Caco-2 (cell line): ENCODE measurements around the gene ALOX12. TPM values are rescaled to one million over a fixed set of nuclear protein-coding genes. Genes with fewer than 3 reads are reported as not detected.

Experiments used
- BruUV-seq: library from RNA; stranded (reverse); fragments of 400-500 nt; replicated peaks from 2 replicates; lab custom pipeline; 2021; lab: Mats Ljungman, UMichigan
- CTCF ChIA-PET: fragments of 300-600 bp; sonication (Branson Sonifier 250); formaldehyde crosslinking; loops from one replicate; lab custom pipeline; 2022; ENCODE audit warnings: antibody characterized with exemption; lab: Charles Lee
- POLR2A ChIA-PET: fragments of 300-600 bp; sonication (Branson Sonifier 250); formaldehyde crosslinking; loops from one replicate; lab custom pipeline; 2022; ENCODE audit warnings: antibody characterized with exemption; lab: Charles Lee
- DNase-seq, 2 experiments: peaks; one replicate each; pipeline versions ENCODE4 v3.0.0 to v3.0.0-alpha.2; 2020 to 2022
- H3K27me3 ChIP-seq: replicated peaks from 2 replicates; pipeline ENCODE4 v1.6.0; 2011; ENCODE audit warnings: low read length; ENCODE audit not compliant: control insufficient read depth, insufficient read depth
- H3K36me3 ChIP-seq: 2 replicates; pipeline ENCODE4 v1.5.1; 2011; ENCODE audit warnings: low read length; ENCODE audit not compliant: control insufficient read depth, insufficient read depth
- H3K4me1 ChIP-seq: fragments of 250-450 bp; sonication (Bioruptor Pico); 2 replicates; pipeline ENCODE4 v1.5.1; 2020; ENCODE audit warnings: mild to moderate bottlenecking
- H3K4me3 ChIP-seq: 2 replicates; pipeline ENCODE4 v1.5.1; 2011; ENCODE audit warnings: low read depth, mild to moderate bottlenecking, control low read depth, low read length
- H3K9me3 ChIP-seq: fragments of 250-450 bp; sonication (Bioruptor Pico); 2 replicates; pipeline ENCODE4 v1.5.1; 2020; ENCODE audit warnings: mild to moderate bottlenecking, moderate library complexity
- H3K27ac Mint-ChIP-seq: one replicate; pipeline ENCODE4 v1.8.0; 2022; ENCODE audit warnings: mixed read lengths; ENCODE audit not compliant: unreplicated experiment
- H3K27me3 Mint-ChIP-seq: one replicate; pipeline ENCODE4 v1.8.0; 2022; ENCODE audit warnings: mixed read lengths; ENCODE audit not compliant: insufficient read depth, unreplicated experiment
- H3K36me3 Mint-ChIP-seq: one replicate; pipeline ENCODE4 v1.8.0; 2022; ENCODE audit warnings: mild to moderate bottlenecking, mixed read lengths; ENCODE audit not compliant: insufficient read depth, unreplicated experiment
- H3K4me1 Mint-ChIP-seq: one replicate; pipeline ENCODE4 v1.8.0; 2022; ENCODE audit warnings: low read depth, mixed read lengths; ENCODE audit not compliant: unreplicated experiment
- H3K4me3 Mint-ChIP-seq: one replicate; pipeline ENCODE4 v1.8.0; 2022; ENCODE audit warnings: mild to moderate bottlenecking, moderate library complexity, mixed read lengths; ENCODE audit not compliant: unreplicated experiment
- H3K9me3 Mint-ChIP-seq: one replicate; pipeline ENCODE4 v1.8.0; 2022; ENCODE audit warnings: mixed read lengths; ENCODE audit not compliant: unreplicated experiment
- intact Hi-C: fragments of 100-400 bp; cut with micrococcal nuclease; formaldehyde crosslinking; loops from one replicate; pipeline ENCODE4 v1.10.0; 2022; ENCODE audit not compliant: unreplicated experiment
- total RNA-seq: library from RNA; stranded (reverse); gene quantifications from 2 replicates; pipeline ENCODE4 v1.2.3, GENCODE V29; 2022
- TF ChIP-seq, protein P1 (sequence below), 2 experiments: fragments of 200-600 bp in 1 of 2; IDR thresholded peaks; 1 replicate in 1 of 2; 2 replicates in 1 of 2; pipeline versions ENCODE4 v1.5.1 to v1.8.0; 2011 to 2022; ENCODE audit warnings: antibody characterized with exemption in 1 of 2, control low read depth in 1 of 2, inconsistent platforms in 1 of 2, low read depth in 1 of 2, low read length in 1 of 2, mild to moderate bottlenecking in 1 of 2, moderate library complexity in 1 of 2; ENCODE audit not compliant: insufficient read depth in 1 of 2, severe bottlenecking in 1 of 2, unreplicated experiment in 1 of 2

ALOX12 gene
- total RNA-seq, 1 experiment from 2014 or later = not detected

DNA sequence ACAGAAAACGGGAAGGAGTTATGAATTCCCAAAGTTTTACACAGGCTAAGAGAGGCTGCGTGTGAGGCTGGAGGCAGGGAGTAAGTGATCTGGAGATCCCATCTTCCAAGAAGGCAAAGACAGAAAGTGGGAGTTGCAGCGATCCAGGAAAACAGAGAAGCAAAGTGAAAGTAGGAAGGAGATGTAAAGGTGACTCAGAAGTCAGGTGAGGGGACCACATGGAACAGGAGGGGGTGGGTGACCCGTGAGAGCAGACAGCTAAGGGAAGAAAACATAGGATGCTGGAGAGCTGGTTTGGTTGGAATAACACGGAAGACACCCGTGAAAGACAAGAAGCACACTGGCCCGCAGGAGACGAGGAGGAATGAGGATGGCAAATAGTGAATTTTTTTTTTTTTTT, 1.3 kb downstream of the ALOX12 start:
- Histone ChIP-seq H3K9me3 (no peaks in the 10 kb centered on the region), H3K36me3 (no peaks in the 10 kb centered on the region), H3K4me3 (no peak overlapping the region), H3K4me1 (no peaks in the 10 kb centered on the region), H3K27me3 (no peaks in the 10 kb centered on the region)
- no peak overlapping the region for H3K4me3 Mint-ChIP-seq
- no peaks in the 10 kb centered on the region for H3K9me3 Mint-ChIP-seq
- BruUV-seq = no TSS peak
- H3K27me3 Mint-ChIP-seq = no peaks in the 10 kb centered on the region
- DNase-seq = no peak
- CTCF ChIA-PET = no interaction called here
- H3K4me1 Mint-ChIP-seq = no peaks in the 10 kb centered on the region
- no peak overlapping the region for H3K27ac Mint-ChIP-seq
- POLR2A ChIA-PET = no interaction called here
- intact Hi-C loops = no loop called here
- TF ChIP-seq, protein P1, sequence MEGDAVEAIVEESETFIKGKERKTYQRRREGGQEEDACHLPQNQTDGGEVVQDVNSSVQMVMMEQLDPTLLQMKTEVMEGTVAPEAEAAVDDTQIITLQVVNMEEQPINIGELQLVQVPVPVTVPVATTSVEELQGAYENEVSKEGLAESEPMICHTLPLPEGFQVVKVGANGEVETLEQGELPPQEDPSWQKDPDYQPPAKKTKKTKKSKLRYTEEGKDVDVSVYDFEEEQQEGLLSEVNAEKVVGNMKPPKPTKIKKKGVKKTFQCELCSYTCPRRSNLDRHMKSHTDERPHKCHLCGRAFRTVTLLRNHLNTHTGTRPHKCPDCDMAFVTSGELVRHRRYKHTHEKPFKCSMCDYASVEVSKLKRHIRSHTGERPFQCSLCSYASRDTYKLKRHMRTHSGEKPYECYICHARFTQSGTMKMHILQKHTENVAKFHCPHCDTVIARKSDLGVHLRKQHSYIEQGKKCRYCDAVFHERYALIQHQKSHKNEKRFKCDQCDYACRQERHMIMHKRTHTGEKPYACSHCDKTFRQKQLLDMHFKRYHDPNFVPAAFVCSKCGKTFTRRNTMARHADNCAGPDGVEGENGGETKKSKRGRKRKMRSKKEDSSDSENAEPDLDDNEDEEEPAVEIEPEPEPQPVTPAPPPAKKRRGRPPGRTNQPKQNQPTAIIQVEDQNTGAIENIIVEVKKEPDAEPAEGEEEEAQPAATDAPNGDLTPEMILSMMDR (IDR thresholded peaks at IDR 0.05; ENCODE audit: insufficient read depth in 1 of 2, low read depth in 1 of 2, low read length in 1 of 2, severe bottlenecking in 1 of 2, unreplicated experiment in 1 of 2) = no peak
- peaks cover 21% of the 10 kb centered on the region for H3K36me3 Mint-ChIP-seq

DNA sequence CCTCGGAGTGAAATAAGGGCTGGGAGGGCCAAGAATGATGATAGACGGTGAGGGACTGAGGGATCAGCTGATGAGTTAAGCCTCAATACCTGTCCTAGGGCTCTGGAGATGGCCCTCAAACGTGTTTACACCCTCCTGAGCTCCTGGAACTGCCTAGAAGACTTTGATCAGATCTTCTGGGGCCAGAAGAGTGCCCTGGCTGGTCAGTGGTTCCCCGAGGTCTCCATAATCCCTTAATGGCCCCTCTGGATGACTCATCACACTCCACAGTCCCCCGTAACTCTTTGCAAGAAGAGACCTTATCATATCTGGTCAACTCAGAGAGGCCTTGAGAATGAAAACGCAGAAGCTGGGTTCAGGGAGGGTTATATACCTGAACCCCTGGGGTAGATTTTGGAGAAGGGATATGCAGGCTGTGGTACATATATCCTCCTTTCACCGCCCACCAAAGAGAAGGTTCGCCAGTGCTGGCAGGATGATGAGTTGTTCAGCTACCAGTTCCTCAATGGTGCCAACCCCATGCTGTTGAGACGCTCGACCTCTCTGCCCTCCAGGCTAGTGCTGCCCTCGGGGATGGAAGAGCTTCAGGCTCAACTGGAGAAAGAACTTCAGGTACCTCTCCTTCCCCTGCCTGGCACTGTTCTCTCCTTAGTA, 3.1 kb downstream of the ALOX12 start:
- TF ChIP-seq, protein P1 (IDR thresholded peaks at IDR 0.05; ENCODE audit: insufficient read depth in 1 of 2, low read depth in 1 of 2, low read length in 1 of 2, severe bottlenecking in 1 of 2, unreplicated experiment in 1 of 2) = no peak
- no TSS peak for BruUV-seq
- H3K4me3 ChIP-seq = no peak overlapping the region
- intact Hi-C loops = no loop called here
- no peak overlapping the region for H3K4me3 Mint-ChIP-seq
- H3K9me3 ChIP-seq = no peaks in the 10 kb centered on the region
- ChIA-PET CTCF (no interaction called here), POLR2A (no interaction called here)
- peaks cover 22% of the 10 kb centered on the region for H3K36me3 Mint-ChIP-seq
- H3K4me1 Mint-ChIP-seq = no peaks in the 10 kb centered on the region
- H3K27ac Mint-ChIP-seq = no peak overlapping the region
- H3K4me1 ChIP-seq = no peaks in the 10 kb centered on the region
- no peaks in the 10 kb centered on the region for H3K9me3 Mint-ChIP-seq
- H3K36me3 ChIP-seq = no peaks in the 10 kb centered on the region
- no peak for DNase-seq
- no peaks in the 10 kb centered on the region for H3K27me3 Mint-ChIP-seq
- H3K27me3 ChIP-seq = no peaks in the 10 kb centered on the region

DNA sequence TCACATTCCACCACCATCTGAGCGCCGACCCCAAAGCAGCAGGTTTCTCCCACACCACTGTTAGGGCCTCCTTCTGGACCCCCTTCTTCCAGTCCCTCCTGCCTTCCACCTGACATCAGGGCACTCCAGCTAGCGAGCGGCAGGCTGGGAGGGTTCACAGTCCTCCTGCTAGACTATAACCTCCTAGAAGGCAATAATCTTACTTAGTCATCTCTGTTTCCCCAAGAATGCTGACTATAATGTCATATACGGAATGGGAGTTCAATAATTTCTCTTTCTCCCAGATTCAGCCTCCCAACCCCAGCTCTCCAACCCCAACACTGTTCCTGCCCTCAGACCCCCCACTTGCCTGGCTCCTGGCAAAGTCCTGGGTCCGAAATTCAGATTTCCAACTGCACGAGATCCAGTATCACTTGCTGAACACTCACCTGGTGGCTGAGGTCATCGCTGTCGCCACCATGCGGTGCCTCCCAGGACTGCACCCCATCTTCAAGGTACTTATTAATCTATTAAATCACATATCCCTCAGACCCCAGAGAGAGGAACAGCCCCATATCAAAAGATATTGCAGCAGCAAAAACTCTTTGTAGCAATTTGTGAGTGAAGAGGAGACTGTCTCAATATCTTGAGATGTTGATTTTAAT, 5.6 kb downstream of the ALOX12 start:
- no TSS peak for BruUV-seq
- H3K4me1 ChIP-seq = no peaks in the 10 kb centered on the region
- intact Hi-C loops = loop anchor here (10.0 kb wide), 1 partner anchor 337 kb away; no protein-coding TSS in a partner anchor
- TF ChIP-seq, protein P1 (IDR thresholded peaks at IDR 0.05; ENCODE audit: insufficient read depth in 1 of 2, low read depth in 1 of 2, low read length in 1 of 2, severe bottlenecking in 1 of 2, unreplicated experiment in 1 of 2) = no peak
- ChIA-PET CTCF (interaction anchor here (0.6 kb wide), 1 partner anchor 149 kb away, joined by 3 read pairs; no protein-coding TSS in a partner anchor), POLR2A (no interaction called here)
- H3K4me3 Mint-ChIP-seq = no peak overlapping the region
- peaks cover 28% of the 10 kb centered on the region for H3K36me3 Mint-ChIP-seq
- no peaks in the 10 kb centered on the region for H3K27me3 Mint-ChIP-seq
- DNase-seq = no peak
- H3K27me3 ChIP-seq = no peaks in the 10 kb centered on the region
- no peaks in the 10 kb centered on the region for H3K36me3 ChIP-seq
- H3K9me3 ChIP-seq = no peaks in the 10 kb centered on the region
- H3K4me3 ChIP-seq = no peak overlapping the region
- no peak overlapping the region for H3K27ac Mint-ChIP-seq
- no peaks in the 10 kb centered on the region for H3K9me3 Mint-ChIP-seq
- H3K4me1 Mint-ChIP-seq = no peaks in the 10 kb centered on the region
